T-cell (primary cell): Measurements from ENCODE around the gene BEST3. TPM values are rescaled to one million over a fixed set of nuclear protein-coding genes. Genes with fewer than 3 reads are reported as not detected.

Experiments
- ATAC-seq, 4 experiments: fragments of 200-7000 bp in 3 of 4; fragments of 150-1000 bp in 1 of 4; cut with Tn5 transposase; replicated peaks in 1 of 4; 1 replicate in 3 of 4; 2 replicates in 1 of 4; pipeline ENCODE4 v1.10.0; 2021; ENCODE audit warnings: moderate library complexity in 3 of 4, mild to moderate bottlenecking in 2 of 4, moderate number of reproducible peaks in 1 of 4
- CTCF ChIA-PET, 2 donors: fragments of 300-600 bp; sonication (Branson Sonifier 250); formaldehyde crosslinking; loops; one replicate each; lab custom pipeline; 2022; ENCODE audit warnings: antibody characterized with exemption in 2 of 2; lab: Charles Lee
- POLR2A ChIA-PET, 2 donors: fragments of 300-600 bp; sonication (Branson Sonifier 250); formaldehyde crosslinking; loops; one replicate each; lab custom pipeline; 2022; ENCODE audit warnings: antibody characterized with exemption in 2 of 2; lab: Charles Lee
- DNase-seq, 35 experiments: peaks; one replicate each; pipeline versions ENCODE4 v3.0.0 to v3.0.0-alpha.2; 2013 to 2023
- H3K27ac ChIP-seq: one replicate; pipeline ENCODE4 v1.5.1; 2013; ENCODE audit warnings: low read length
- H3K27me3 ChIP-seq, 2 experiments: replicated peaks in 1 of 2; 1 replicate in 1 of 2; 2 replicates in 1 of 2; pipeline versions ENCODE4 v1.6.1 to v1.7.0; 2013; ENCODE audit warnings: low read length in 1 of 2, mixed read lengths in 1 of 2; ENCODE audit not compliant: control insufficient read depth in 2 of 2, insufficient read depth in 2 of 2; ENCODE audit errors: extremely low read depth in 1 of 2
- H3K36me3 ChIP-seq, 2 donors: 1 replicate in 1 of 2; 2 replicates in 1 of 2; pipeline versions ENCODE4 v1.6.1 to v1.7.0; 2013; ENCODE audit warnings: low read length in 1 of 2; ENCODE audit not compliant: control insufficient read depth in 2 of 2, insufficient read depth in 1 of 2; ENCODE audit errors: extremely low read depth in 1 of 2
- H3K4me1 ChIP-seq, 2 experiments: 1 replicate in 1 of 2; 2 replicates in 1 of 2; pipeline versions ENCODE4 v1.6.1 to v1.7.0; 2013; ENCODE audit warnings: low read length in 2 of 2, mixed read lengths in 1 of 2; ENCODE audit not compliant: insufficient read depth in 2 of 2, control insufficient read depth in 1 of 2; ENCODE audit errors: extremely low read depth in 1 of 2
- H3K4me3 ChIP-seq, 2 donors: 1 replicate in 1 of 2; 2 replicates in 1 of 2; pipeline versions ENCODE4 v1.5.1 to v1.7.0; 2013; ENCODE audit warnings: mild to moderate bottlenecking in 2 of 2, low read length in 1 of 2, moderate library complexity in 1 of 2; ENCODE audit not compliant: control insufficient read depth in 1 of 2; ENCODE audit errors: extremely low read depth in 1 of 2
- H3K9me3 ChIP-seq: 2 replicates; pipeline ENCODE4 v1.7.0; 2013
- H3K27ac Mint-ChIP-seq, 2 donors: one replicate each; pipeline ENCODE4 v1.8.0; 2020 to 2021; ENCODE audit warnings: mild to moderate bottlenecking in 2 of 2, mixed read lengths in 2 of 2
- H3K27me3 Mint-ChIP-seq, 2 donors: one replicate each; pipeline ENCODE4 v1.8.0; 2021 to 2022; ENCODE audit warnings: mixed read lengths in 2 of 2
- H3K36me3 Mint-ChIP-seq: one replicate; pipeline ENCODE4 v1.8.0; 2021; ENCODE audit warnings: mixed read lengths
- H3K4me1 Mint-ChIP-seq, 3 donors: one replicate each; pipeline ENCODE4 v1.8.0; 2020 to 2022; ENCODE audit warnings: mixed read lengths in 3 of 3, mild to moderate bottlenecking in 1 of 3
- H3K4me3 Mint-ChIP-seq, 3 donors: one replicate each; pipeline ENCODE4 v1.8.0; 2020 to 2022; ENCODE audit warnings: mild to moderate bottlenecking in 3 of 3, mixed read lengths in 3 of 3, moderate library complexity in 3 of 3
- H3K9me3 Mint-ChIP-seq, 3 donors: one replicate each; pipeline ENCODE4 v1.8.0; 2020 to 2022; ENCODE audit warnings: mixed read lengths in 3 of 3
- WGBS: methylation state at CpG from one replicate; pipeline ENCODE4 v1.1.5; 2013; ENCODE audit warnings: missing lambda C conversion rate; ENCODE audit not compliant: insufficient coverage; 5-methylcytosine and 5-hydroxymethylcytosine counted together
- total RNA-seq, 35 experiments: library from RNA in 6 of 35; stranded (reverse) in 6 of 35; fragments of 120-200 nt in 1 of 35; gene quantifications; one replicate each; pipeline versions ENCODE4 v1.2.1 to v1.2.4 and lab custom pipeline; 2013 to 2026

Gene BEST3
- total RNA-seq, 5 donors from 2014 or later (not counting 1 experiment from before 2014, with no cell fraction given): not detected

DNA sequence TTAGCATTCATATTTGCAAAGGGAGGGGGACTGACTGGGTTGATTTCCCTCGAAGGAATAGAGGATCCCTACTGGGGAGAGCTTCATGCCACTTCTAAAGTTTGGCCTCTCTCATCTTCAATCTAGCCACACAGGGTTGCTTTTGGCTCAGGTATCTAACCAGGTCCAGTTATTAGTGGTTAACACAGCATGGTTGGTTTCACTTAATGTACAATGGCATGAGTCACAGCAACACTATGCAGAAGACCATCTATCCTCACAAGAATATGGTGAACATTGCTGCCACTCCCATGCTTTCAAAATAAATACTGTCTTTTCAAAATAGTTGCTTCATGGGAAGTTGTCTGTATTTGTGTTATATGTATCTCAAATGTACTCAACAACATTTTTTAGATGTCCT, 33.0 kb upstream of the BEST3 start:
- no CpG with 5 or more reads among the region's 1 CpG for WGBS
- ChIA-PET POLR2A (no interaction called here), CTCF (no interaction called here)
- H3K9me3 ChIP-seq: no peaks in the 10 kb centered on the region
- H3K36me3 Mint-ChIP-seq: no peaks in the 10 kb centered on the region
- H3K27me3 Mint-ChIP-seq: peaks cover 6 to 10% of the 10 kb centered on the region in 2 donors
- H3K4me3 ChIP-seq: no peak overlapping the region
- no peaks in the 10 kb centered on the region for H3K4me1 Mint-ChIP-seq
- no peak for ATAC-seq
- H3K9me3 Mint-ChIP-seq: no peaks in the 10 kb centered on the region
- no peaks in the 10 kb centered on the region for H3K4me1 ChIP-seq
- no peaks in the 10 kb centered on the region for H3K27me3 ChIP-seq
- no peak overlapping the region for H3K27ac Mint-ChIP-seq
- DNase-seq: no peak
- H3K36me3 ChIP-seq: no peaks in the 10 kb centered on the region
- no peak overlapping the region for H3K4me3 Mint-ChIP-seq
- no peak overlapping the region for H3K27ac ChIP-seq

DNA sequence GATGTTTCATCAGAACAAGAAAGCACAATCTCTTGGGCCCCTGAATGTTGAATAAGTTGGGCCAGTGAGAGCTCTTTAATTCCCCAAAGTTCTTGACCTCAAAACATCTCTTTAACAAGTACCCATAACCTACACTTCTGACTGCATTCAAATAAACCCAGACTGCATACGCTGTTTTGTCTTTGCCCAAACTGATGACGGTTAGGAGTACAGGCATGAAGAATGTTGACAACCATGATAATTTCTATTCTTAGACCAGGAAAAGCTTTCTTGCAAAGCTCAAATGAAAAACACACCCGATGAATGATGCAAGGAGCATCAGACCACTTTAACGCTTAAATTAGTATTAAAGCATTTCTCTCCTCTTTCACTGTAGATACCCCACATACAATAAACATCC, 27.8 kb upstream of the BEST3 start:
- Mint-ChIP-seq H3K4me1 (no peaks in the 10 kb centered on the region), H3K36me3 (no peaks in the 10 kb centered on the region), H3K27me3 (peaks cover 0 to 4% of the 10 kb centered on the region in 2 donors), H3K9me3 (peaks cover 0 to 4% (median 0%) of the 10 kb centered on the region in 3 donors), H3K4me3 (no peak overlapping the region), H3K27ac (no peak overlapping the region)
- ATAC-seq (no peak), DNase-seq (no peak)
- WGBS: no CpG with 5 or more reads among the region's 4 CpGs
- no peaks in the 10 kb centered on the region for H3K27me3 ChIP-seq
- ChIA-PET POLR2A (no interaction called here), CTCF (no interaction called here)
- no peak overlapping the region for H3K27ac ChIP-seq
- H3K4me3 ChIP-seq: no peak overlapping the region
- no peaks in the 10 kb centered on the region for H3K4me1 ChIP-seq
- no peaks in the 10 kb centered on the region for H3K36me3 ChIP-seq
- H3K9me3 ChIP-seq: no peaks in the 10 kb centered on the region

DNA sequence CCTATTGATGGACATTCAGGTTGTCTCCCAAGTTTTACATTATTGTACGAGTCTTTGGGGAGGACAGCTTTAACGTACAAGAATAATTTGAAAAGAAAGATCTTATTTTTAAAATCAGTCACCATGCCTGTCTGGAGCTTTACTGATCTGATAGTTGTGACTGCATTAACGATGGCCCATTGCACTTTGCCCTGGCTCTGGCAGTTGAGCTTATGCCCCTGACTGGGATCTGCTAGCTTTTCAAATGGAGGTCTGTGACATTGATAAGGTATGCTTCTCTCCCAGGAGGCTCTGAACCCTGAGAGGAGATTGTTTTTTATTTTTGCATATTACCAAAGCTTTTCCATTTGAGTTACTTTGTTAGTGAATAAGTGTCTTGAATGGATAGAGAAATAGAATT, 21.6 kb upstream of the BEST3 start:
- H3K4me3 Mint-ChIP-seq: no peak overlapping the region
- Histone ChIP-seq H3K9me3 (no peaks in the 10 kb centered on the region), H3K4me1 (no peaks in the 10 kb centered on the region), H3K27ac (no peak overlapping the region), H3K27me3 (no peaks in the 10 kb centered on the region), H3K4me3 (no peak overlapping the region), H3K36me3 (no peaks in the 10 kb centered on the region)
- peaks cover 0 to 4% (median 0%) of the 10 kb centered on the region in 3 donors for H3K9me3 Mint-ChIP-seq
- POLR2A ChIA-PET: no interaction called here
- H3K27ac Mint-ChIP-seq: no peak overlapping the region
- no peak for ATAC-seq
- H3K36me3 Mint-ChIP-seq: no peaks in the 10 kb centered on the region
- WGBS: 80% methylated on average over 2 of the region's 3 CpGs
- peaks cover 3 to 16% of the 10 kb centered on the region in 2 donors for H3K27me3 Mint-ChIP-seq
- DNase-seq: no peak
- no peaks in the 10 kb centered on the region for H3K4me1 Mint-ChIP-seq
- CTCF ChIA-PET: no interaction called here

DNA sequence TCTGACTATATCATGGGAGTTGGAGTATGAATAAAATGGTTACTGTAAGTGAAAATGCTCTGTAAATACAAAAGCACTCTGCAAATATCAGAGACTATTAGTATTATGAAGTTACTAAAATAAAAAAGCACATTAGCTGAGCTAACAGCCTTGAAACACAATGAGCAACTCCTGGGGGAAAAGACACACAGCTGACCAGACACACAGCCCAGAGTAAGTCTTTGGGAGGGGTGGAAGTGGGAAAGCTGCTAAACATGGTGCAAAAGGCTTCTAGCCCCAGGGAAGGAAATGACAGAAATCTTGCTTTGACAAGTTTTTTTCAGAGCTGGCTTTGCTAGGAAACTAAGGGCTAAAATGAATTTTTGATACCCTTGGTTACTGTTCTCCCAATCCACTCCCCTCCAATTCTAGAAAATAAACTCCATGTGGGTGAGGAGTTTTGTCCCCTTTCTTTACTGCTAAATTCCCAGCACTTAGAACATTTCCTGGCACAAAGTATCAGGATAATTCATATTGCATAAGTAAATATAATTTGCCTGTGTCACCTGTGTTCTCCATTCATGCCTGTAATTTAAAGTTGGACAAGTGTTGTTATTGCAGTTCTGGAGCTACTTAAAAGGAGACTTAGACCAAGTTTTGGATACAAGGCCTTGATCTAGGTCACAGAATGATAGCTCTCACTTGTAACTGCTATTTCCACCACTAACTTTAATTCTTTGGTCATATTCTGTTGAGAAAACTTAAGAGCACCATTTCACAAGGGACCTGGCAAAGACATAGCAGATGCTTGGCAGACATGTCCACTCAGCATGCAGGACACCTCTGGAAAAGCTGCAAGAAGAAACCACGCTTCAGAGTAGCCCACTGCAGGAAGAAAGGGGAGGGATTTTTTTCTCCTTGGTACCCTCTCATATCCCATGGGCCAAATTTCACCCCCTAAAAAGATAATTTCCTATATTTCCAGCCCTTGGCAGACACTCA, 20.5 kb upstream of the BEST3 start:
- H3K4me1 ChIP-seq: no peaks in the 10 kb centered on the region
- no peaks in the 10 kb centered on the region for H3K9me3 ChIP-seq
- Mint-ChIP-seq H3K4me3 (no peak overlapping the region), H3K36me3 (no peaks in the 10 kb centered on the region), H3K27ac (no peak overlapping the region), H3K4me1 (no peaks in the 10 kb centered on the region), H3K27me3 (peaks cover 3 to 16% of the 10 kb centered on the region in 2 donors), H3K9me3 (peaks cover 0 to 4% (median 0%) of the 10 kb centered on the region in 3 donors)
- POLR2A ChIA-PET: no interaction called here
- H3K27ac ChIP-seq: no peak overlapping the region
- no CpG with 5 or more reads among the region's 1 CpG for WGBS
- CTCF ChIA-PET: no interaction called here
- DNase-seq: no peak
- ATAC-seq: no peak
- no peaks in the 10 kb centered on the region for H3K27me3 ChIP-seq
- H3K4me3 ChIP-seq: no peak overlapping the region
- no peaks in the 10 kb centered on the region for H3K36me3 ChIP-seq

DNA sequence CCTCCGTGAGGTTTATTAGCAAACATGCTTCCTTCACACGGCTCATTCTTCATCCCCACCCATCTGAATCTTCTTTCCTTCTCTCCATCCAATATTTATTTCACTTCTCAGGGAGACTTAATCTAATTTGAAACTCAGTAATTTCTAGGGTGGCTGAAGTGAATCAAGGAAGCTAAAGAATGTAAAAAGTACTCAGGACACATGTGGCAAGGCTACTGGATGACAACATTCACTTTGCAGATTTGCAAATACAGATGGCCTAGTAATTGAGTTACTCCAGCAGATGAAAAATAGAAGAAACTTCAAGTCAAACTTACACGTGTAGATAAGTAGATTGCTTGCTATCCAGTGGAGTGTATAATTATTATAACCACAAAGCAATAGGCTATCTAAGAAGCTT, 15.4 kb upstream of the BEST3 start:
- H3K27me3 ChIP-seq: peaks cover 0 to 3% of the 10 kb centered on the region in 2 experiments
- H3K27ac ChIP-seq: no peak overlapping the region
- Mint-ChIP-seq H3K36me3 (no peaks in the 10 kb centered on the region), H3K27ac (no peak overlapping the region), H3K9me3 (no peaks in the 10 kb centered on the region), H3K27me3 (peaks cover 7 to 10% of the 10 kb centered on the region in 2 donors), H3K4me3 (no peak overlapping the region), H3K4me1 (no peaks in the 10 kb centered on the region)
- WGBS: no CpG with 5 or more reads among the region's 3 CpGs
- DNase-seq: no peak
- H3K9me3 ChIP-seq: no peaks in the 10 kb centered on the region
- no peak for ATAC-seq
- POLR2A ChIA-PET: no interaction called here
- H3K36me3 ChIP-seq: no peaks in the 10 kb centered on the region
- H3K4me1 ChIP-seq: no peaks in the 10 kb centered on the region
- H3K4me3 ChIP-seq: no peak overlapping the region
- CTCF ChIA-PET: no interaction called here

DNA sequence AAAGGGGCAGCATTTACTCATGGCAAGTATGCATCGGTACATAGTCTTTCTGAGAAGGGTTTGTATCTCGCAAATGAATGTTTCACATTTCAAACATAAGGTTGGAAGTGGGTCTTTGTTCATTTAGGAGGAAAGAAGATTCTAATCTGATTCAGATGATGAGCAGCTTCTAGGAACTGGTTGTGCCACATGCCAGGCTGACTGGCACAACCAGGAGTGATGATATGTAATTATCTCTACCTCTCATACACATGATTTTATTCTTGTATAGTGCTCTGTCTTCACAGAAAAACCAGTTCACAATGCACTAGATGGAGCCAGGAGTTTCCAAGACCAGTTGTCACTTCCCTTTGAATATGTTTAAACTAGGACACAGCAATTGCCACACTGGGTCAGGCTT, 13.7 kb upstream of the BEST3 start:
- ATAC-seq: no peak
- no peaks in the 10 kb centered on the region for H3K36me3 ChIP-seq
- Mint-ChIP-seq H3K27me3 (peaks cover 11 to 14% of the 10 kb centered on the region in 2 donors), H3K27ac (no peak overlapping the region), H3K4me3 (no peak overlapping the region), H3K9me3 (no peaks in the 10 kb centered on the region), H3K4me1 (no peaks in the 10 kb centered on the region), H3K36me3 (no peaks in the 10 kb centered on the region)
- ChIA-PET CTCF (no interaction called here), POLR2A (no interaction called here)
- no peak overlapping the region for H3K4me3 ChIP-seq
- DNase-seq: no peak
- H3K9me3 ChIP-seq: no peaks in the 10 kb centered on the region
- H3K4me1 ChIP-seq: no peaks in the 10 kb centered on the region
- no peak overlapping the region for H3K27ac ChIP-seq
- peaks cover 0 to 3% of the 10 kb centered on the region in 2 experiments for H3K27me3 ChIP-seq
- WGBS: no CpG with 5 or more reads among the region's 2 CpGs
